Skin epidermis (tissue), 12 donors: Measurements from ENCODE around the gene KLF7.

Experiments used
- H3K27ac ChIP-seq, 21 experiments: fragments of 200-600 bp; sonication (generic) in 11 of 21; one replicate each; pipeline ENCODE4 v1.5.0; 2020; ENCODE audit warnings: mild to moderate bottlenecking in 3 of 21, inconsistent platforms in 2 of 21, moderate library complexity in 2 of 21
- H3K4me3 ChIP-seq, 7 experiments: fragments of 200-600 bp; sonication (generic) in 2 of 7; one replicate each; pipeline ENCODE4 v1.5.0; 2020; ENCODE audit warnings: inconsistent platforms in 2 of 7, mild to moderate bottlenecking in 2 of 7, moderate library complexity in 1 of 7

Gene KLF7

DNA sequence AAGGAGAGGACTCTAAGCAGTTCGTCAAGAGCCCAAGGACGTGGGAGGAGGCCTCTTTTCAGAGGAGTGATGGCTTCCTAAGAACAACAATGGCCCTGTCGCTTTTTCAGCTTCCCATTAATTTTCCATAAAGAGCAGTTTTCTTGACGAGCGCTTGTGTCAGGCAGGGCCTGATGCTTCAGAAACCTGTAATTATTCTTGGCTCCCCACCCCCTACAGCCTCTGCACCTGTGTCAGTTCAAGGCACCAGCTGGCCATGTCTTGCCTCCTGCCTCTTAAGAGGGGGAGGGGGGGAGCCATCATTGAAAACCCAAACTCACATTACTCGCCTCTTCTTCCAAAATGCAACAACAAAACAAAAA is 32.3 kb downstream of the KLF7 start:
- Histone ChIP-seq H3K27ac (peak overlapping the region in 4 of 21 experiments; percentile 12 to 73 (median 46)), H3K4me3 (no peak overlapping the region)

DNA sequence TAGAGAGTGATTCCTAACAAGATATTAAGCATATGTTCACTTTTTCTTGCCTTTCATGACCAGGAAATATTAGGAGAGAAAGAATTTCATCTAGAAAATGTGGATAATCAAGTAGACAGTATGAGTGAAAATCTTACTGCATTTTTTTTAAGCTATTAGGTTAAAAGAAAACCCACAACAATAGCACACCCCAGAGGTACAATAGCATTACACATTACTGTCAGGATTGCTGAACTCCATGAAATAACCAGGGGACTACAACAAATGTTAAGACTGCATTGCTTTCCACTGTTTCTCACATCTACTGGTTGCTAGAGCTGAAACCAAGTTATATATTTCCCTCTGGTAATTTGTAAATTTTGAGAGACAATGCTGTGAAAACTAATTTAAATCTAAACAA is 33.7 kb downstream of the KLF7 start:
- no peak overlapping the region for H3K27ac ChIP-seq
- H3K4me3 ChIP-seq: no peak overlapping the region

DNA sequence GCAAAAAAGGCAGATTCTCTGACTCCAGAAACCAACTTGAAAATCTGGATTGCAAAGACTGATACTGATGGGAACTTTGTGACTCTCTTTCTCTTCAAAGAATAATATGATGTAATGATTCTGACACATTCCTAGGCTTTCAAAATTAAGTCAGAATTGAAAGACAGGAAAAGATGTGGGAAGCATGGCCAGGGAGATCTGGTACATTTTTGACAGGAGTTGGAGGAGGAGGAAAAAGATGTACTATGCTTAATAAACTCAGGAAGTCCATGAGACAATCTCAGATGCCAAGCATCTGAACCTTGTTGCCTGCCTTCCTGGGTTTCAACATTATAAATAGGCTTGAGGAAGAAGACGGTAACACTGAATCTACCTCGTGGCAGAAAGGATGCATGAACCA is 34.2 kb downstream of the KLF7 start:
- Histone ChIP-seq H3K27ac (no peak overlapping the region), H3K4me3 (no peak overlapping the region)

DNA sequence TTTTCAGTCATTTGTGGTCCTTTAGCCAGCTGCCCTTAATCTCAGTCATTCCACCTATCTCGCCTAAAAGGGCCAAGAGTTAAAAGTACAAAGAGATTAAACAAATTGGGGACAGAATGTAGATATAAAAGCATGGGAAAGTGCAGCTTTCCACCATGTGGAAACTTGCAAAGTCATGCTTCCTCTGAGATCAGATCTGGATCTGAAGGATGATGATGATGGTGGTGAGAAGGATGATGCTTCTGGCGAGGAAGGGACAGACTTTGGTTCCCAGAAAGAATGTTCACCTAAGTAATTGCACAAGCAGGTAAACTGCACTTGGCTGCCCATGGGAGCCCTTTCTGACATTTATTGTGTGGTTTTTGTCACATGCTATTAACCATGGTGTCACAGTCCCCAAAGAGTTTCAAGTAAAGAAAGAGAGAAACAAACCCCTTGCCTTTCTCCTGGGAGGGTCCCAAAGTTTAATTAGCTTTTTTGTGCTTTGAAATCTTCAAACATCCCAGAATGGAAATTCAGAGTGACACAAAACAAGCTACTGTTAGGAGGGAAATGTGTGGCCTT is 34.7 kb downstream of the KLF7 start:
- no peak overlapping the region for H3K4me3 ChIP-seq
- H3K27ac ChIP-seq: no peak overlapping the region

DNA sequence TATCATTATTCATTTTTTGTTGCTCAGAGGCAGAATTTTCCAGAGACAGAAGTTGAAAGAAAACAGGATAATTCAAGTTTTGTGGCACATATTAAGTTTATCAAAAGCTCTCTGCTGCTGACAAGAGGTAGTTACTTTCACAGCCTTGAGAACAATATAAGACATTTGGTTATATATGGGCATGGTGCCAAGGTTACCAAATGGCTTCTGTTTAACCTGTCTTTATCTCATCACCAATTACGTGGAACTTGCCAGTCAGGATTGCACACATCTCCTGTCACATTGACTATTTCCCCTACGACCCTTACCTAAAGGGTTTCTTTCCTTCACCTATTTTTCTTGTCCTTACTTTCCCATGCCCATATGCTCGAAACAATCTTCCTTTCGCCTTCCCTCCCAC is 35.9 kb downstream of the KLF7 start:
- H3K4me3 ChIP-seq: no peak overlapping the region
- H3K27ac ChIP-seq: no peak overlapping the region

DNA sequence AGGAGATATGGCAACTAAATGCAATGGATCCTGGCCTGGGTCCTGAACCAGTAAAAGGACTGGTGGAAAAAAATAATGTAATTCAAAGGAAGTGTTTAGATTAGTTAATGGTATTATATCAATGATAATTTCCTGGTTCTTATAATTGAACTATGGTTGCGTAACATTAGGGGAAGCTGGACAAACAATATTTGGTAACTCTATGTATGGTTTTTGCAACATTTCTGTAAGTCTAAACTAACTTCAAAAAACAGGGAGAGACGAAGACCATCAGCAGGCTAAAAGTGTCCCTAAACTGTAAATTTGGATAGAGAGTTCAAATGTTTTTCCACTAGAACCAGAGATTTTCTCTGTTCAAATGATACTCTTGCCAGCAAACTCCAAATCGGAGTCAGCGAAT is 36.9 kb downstream of the KLF7 start:
- H3K4me3 ChIP-seq: no peak overlapping the region
- H3K27ac ChIP-seq: no peak overlapping the region

DNA sequence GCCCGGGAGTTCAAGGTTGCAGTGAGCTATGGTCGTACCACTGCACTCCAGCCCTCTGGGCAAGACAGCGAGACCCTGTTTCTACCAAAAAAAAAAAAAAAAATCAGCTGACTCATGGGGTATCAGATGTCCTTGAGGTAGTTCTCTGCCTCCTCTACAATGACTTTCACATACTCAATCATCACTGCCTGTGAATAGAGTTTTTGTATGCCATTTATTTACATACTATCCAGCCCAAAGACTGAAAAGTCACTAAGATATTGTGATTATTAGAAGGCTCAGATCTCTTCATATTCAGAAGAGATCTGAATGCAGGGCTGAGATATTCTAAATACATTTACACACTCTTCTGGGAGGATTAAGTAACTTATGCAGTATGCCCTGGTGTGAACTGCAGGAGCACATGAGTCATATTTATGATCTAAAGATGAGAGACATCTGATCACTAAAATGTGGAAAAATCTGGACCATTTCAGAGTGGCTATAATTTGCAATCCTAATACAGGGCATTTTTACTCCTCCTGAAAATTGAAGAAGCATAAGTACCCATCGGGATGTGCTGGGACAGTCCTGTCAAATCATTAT is 38.9 kb downstream of the KLF7 start:
- Histone ChIP-seq H3K4me3 (no peak overlapping the region), H3K27ac (no peak overlapping the region)

DNA sequence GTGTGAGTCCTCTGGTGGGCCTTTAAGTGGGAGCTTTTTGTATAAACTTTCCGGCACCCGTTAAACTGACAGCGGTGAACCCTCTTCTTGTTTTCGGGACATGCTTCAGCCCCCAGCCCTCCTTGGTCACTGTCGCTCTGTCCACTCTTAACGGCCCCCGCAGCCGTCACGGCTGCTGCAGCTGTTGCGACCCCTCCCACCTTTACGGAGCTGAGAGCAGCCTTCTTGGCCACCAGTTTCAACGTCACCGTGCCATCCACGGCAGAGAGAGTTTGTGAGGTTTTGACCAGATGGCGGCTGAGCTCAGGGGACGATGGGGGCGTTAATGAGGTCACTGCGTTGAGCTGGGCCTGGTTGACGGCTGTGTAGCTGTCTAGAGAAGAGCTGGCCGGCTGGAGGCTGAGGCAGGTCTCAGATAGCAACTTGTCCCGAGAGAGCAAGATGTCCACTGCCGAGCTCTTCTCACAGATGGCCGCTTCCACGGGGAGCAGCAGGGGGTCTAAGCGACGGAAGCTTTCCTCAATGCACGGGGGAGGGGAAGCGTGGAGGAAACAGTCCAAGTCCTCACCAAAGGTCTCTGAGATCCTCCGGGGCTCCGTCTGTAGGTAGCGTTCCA is 41.9 kb downstream of the KLF7 start:
- H3K4me3 ChIP-seq: no peak overlapping the region
- H3K27ac ChIP-seq: no peak overlapping the region

DNA sequence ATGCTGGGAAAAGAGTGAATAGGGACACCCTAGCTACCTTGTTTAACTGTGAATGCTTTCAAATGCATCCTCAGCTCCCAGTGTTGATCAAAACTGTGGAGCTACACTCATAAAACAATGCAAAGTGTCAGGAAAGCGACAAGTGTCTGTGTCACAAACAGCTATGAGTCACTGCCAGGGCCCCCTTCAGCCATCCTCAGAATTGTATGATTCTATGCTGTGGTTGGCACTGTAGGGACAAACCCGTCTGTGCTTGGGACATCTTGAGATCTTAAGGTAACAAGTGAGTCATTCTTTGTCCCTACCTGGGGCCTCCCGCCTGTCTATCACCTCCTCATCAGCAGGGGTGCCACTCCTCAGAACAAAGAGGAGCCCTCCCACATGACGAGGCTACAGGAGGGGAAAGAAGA is 42.4 kb downstream of the KLF7 start:
- H3K4me3 ChIP-seq: no peak overlapping the region
- no peak overlapping the region for H3K27ac ChIP-seq

DNA sequence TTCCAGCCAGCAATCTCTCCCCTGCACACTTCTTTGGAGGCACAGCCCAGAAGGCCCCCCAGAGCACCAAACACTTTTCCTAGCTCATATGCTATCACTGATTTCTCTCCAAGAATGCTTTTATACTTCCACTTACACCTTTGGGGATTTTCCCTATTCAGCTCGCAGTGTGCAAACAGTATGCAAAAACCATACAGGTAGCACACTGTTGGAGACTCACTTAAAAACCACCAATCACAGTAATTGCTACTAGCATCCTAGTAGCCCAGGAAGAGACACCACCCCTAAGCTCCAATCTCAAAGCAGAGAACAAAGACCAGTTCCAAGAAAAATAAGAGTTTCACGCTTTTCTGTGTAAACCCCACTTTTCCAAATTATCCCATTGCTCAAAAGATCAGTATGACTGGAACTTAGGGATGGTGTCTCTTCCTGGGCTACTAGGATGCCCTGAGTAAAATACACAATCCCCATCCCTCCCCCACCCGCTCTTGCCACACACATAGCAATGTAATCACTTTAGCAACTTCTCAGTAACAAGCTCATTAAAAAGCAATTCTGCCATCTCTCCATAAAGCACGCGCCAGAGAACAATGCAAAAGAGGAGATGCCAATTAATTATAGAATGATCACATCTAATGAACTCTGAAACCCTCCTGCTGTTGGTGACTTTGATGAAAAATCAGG is 43.0 kb downstream of the KLF7 start:
- no peak overlapping the region for H3K4me3 ChIP-seq
- H3K27ac ChIP-seq: peak overlapping the region in 2 of 21 experiments; percentile 3 to 18

DNA sequence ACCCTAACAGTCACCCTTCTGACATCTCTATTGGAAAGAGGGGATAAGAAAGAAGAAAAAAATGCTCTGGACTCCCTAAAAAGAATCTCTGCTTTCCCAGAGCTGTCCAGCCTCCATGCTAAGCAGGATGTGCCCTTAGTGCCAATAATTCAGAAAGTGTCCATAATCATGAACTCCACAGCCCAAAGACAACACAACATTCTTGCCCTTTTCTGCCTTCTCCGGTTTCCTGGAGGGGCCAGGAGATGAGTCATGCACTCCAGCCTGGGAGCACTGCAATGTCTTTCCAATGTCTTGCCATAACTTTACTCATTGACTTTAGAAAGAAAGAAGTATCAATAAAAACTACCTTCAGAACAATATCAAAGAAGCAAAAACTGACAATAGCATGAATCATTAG is 44.0 kb downstream of the KLF7 start:
- peak overlapping the region in 1 of 21 experiments; percentile 6 for H3K27ac ChIP-seq
- no peak overlapping the region for H3K4me3 ChIP-seq

DNA sequence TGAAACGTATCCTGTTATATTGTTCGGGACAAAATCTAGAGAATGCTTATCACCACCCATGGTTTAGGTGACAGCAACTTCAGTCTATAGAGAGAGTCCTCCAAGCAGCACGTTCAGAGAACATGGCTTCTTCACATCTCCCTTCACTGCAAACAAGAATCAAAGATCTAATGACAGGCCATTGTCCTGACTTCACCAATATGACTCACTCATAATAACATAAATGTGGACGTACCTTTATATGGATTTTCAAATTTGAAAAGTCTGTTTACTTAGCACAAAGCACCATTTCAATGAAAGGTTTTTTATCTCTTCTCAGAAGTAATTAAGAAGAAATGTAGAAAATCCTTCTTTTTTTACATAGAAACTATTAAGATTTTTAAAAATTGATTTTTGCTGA is 46.7 kb downstream of the KLF7 start:
- no peak overlapping the region for H3K4me3 ChIP-seq
- no peak overlapping the region for H3K27ac ChIP-seq

DNA sequence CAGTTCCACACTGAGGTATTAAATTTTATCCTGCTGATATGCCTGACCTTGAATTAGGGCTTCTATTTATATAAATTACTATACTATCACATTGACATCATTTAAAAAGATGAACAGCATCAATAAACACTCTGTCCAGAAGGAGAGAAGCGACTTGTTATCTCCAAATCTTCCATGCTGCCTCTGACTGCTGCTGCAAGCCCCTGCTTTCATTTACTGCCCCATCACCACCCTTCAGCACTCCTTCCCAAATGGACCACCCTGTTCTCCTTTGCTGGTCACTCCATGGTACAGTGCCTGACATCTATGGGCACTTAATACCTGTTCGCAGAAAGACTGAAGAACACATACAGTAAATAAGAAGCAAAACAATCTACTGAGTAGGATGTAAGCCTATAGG is 48.1 kb downstream of the KLF7 start:
- H3K27ac ChIP-seq: no peak overlapping the region
- H3K4me3 ChIP-seq: no peak overlapping the region

DNA sequence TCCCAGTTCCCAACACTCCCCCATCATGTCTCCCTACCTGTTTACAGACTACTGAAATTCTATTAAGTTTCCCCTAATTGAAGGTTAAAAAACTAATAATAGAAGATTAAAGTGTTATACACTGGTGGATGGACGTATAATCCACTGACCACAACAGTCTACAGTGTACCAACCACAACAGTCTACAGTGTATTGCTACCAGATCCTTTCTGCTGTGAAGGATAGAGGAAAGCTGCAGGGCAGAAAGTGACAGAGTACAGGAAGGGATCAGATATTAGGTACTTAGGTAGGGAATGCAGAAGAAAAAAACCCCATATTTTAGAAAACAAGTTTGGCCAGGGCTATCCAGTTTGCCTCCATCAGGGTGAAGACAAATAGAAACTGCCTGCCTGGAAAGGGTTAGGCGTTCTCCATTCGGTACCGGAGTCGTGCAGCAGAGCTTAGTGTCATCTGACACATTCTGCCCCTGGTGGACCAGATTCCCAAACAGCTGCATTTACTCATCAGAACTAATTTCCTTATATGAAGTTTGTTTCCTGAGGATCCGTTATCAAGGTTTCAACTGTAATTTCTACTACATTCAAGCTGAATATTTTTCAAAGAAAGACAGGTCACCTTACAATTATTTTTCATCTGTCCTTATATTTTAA is 49.9 kb downstream of the KLF7 start:
- no peak overlapping the region for H3K27ac ChIP-seq
- H3K4me3 ChIP-seq: no peak overlapping the region

DNA sequence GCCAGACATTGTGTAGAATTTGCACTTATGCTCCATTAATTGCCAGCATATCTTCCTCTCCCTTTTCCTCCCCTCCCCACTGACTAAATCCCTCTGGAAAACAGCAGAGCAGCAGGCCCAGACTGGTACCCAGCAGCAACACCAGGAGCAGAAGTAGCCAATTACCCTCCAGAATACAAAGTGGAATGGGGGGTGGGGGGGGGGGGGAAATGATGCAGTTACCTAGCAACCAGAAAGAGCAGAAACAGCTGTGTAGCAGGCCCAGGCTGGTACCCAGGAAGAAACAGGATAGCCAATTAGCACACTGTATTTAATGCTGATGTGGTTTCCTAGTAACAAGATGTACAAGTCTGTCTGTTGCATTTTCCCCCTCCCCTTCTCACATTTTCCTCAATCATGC is 52.3 kb downstream of the KLF7 start:
- Histone ChIP-seq H3K4me3 (no peak overlapping the region), H3K27ac (no peak overlapping the region)

DNA sequence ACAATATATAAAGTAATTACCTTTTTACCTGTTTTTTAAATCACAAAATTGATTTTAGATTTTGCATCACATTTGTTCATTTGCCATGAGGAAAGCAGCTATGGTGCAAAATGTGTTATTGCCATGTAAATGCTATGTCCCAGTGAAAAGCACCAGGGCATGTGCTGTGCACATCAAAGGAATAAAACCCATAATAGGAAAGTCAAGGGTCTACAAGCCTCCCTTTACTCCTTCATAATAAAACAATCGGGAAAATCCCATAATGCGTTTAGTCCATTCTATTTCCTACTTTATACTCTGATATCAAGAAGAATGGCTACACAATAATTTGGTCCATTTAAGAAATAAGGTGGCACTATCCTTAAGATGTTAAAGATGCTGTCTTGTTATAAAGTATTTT is 53.0 kb downstream of the KLF7 start:
- Histone ChIP-seq H3K4me3 (no peak overlapping the region), H3K27ac (no peak overlapping the region)

DNA sequence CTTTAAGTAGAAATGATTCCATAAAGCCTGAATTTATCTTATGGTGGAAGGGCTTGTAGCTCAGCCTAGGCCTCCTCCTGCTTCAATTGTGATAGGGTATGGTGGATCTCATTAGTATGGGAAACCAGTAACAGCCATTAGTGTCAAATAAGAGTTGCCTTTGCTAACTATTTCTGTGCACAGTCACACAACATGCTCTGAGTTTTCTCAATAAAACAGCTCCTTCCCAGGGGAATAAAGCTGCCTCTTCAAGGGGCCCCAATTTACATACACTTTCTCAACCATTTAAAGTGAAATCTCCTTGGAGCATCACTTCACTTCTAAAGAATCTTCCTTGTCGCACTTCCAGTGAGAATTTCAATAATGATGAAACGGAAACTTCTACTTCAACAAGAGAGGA is 53.4 kb downstream of the KLF7 start:
- Histone ChIP-seq H3K27ac (no peak overlapping the region), H3K4me3 (no peak overlapping the region)

DNA sequence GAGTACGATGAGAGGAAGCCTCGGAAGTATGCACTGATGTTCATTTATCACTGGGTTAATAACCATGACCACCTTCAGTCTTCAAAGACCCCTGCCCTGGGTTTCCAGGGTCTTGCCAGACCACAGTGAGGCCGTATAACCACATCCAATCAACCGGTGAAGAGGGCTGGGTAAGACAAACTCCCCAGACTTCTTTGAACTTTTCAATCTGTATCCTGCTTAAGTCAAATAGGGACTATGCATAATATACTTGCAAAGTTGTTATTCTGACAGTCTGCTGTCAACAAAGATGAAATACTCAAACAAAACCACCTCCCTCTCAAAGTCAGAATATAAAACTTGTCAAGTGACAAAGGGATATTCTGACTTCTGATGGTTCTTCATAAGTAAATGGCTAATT is 54.0 kb downstream of the KLF7 start:
- Histone ChIP-seq H3K27ac (no peak overlapping the region), H3K4me3 (no peak overlapping the region)

DNA sequence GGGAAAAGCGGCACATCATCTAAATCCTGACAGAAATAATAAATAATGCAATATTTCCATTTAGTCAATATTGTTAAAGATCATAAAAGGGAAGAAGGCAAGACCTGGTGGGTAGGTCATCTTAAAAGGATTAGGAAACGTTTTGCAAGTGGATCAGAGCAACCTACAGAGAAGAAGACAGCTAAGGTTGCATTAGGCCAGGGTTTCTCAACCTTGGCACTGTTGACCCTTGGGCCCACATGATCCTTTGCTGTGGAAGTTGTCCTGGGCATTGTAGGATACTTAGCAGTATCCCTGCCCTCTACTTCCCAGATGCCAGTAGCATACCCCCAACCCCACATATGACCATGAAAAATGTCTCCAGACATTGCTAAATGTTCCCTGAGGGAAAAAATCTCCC is 55.0 kb downstream of the KLF7 start:
- Histone ChIP-seq H3K4me3 (no peak overlapping the region), H3K27ac (no peak overlapping the region)

DNA sequence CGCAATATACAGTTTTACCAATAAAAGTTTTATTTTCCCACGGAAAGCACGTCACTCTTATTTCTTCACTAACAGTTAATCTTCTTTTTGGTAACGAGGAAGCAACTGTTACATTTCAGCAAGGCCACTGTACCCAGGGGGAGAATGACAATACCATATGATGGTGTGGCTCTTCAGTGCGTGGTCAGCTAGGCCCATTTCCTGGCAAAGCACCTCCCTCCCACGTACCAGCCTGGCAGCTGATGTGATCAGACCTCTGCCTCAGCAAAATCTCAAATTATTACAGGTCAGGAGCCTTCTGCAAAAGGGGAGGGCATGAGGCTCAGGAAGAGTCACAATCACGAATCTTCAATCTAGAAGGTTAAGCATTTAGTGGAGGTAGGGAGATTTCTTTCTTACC is 55.4 kb downstream of the KLF7 start:
- Histone ChIP-seq H3K4me3 (no peak overlapping the region), H3K27ac (no peak overlapping the region)

DNA sequence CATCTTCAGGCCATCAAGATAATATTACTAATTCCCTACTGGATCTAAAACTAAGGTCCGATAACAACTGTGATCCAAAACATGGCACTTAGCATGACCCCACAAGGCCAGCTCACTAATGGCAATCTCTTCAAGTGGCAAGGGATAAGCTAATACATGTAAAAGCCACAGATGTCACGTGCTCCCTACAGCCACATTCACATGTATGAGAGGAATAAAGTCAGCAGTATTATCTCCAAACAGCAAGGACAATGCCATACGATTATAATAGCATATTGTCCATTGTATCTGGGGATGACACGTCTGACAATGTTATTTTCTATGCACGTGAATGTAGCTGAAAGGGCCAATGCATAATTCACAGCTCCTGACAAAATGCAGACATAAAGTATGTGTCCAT is 56.0 kb downstream of the KLF7 start:
- H3K27ac ChIP-seq: no peak overlapping the region
- H3K4me3 ChIP-seq: no peak overlapping the region
